ENCODE measurements around the gene FAM20B.
A peak's percentile ranks its signal among the peaks of the same experiment; 100 is the strongest.

Gene FAM20B

GRCh38 chr1:179092896-179093461 is 67.3 kb downstream of the FAM20B start:
- DNase-seq, result no peak

GRCh38 chr1:179094818-179095217 is 69.1 kb downstream of the FAM20B start:
- DNase-seq, result no peak

- no peak for DNase-seq
These were observed 69.7 kb downstream of the FAM20B start for GRCh38 chr1:179095377-179095776.

GRCh38 chr1:179095924-179096323 is 70.2 kb downstream of the FAM20B start:
- no peak for DNase-seq

GRCh38 chr1:179099891-179100290 is 74.2 kb downstream of the FAM20B start:
- DNase-seq, result no peak

GRCh38 chr1:179101566-179101965 is 75.9 kb downstream of the FAM20B start:
- DNase-seq, result no peak

- no peak for DNase-seq
These were observed 78.3 kb downstream of the FAM20B start for GRCh38 chr1:179103999-179104398.

GRCh38 chr1:179104611-179105250 is 79.0 kb downstream of the FAM20B start:
- no peak for DNase-seq

- DNase-seq, result peak; percentile 8
These were observed 79.7 kb downstream of the FAM20B start for GRCh38 chr1:179105393-179105792.

- no peak for DNase-seq
These were observed 82.3 kb downstream of the FAM20B start for GRCh38 chr1:179107706-179108629.

- no peak for DNase-seq
These were observed 83.0 kb downstream of the FAM20B start for GRCh38 chr1:179108644-179109043.

- no peak for DNase-seq
These were observed 89.5 kb downstream of the FAM20B start for GRCh38 chr1:179115181-179115580.

GRCh38 chr1:179119513-179119912 is 93.8 kb downstream of the FAM20B start:
- no peak for DNase-seq

- DNase-seq, result no peak
These were observed 95.0 kb downstream of the FAM20B start for GRCh38 chr1:179120736-179121135.

GRCh38 chr1:179121159-179121938 is 95.7 kb downstream of the FAM20B start:
- no peak for DNase-seq

GRCh38 chr1:179124873-179125272 is 99.2 kb downstream of the FAM20B start:
- DNase-seq, result no peak

Measured in NCI-H1105 treated with DMSO at 0.1 percent for 48 hours (cell line).